GM19023 (cell line): ENCODE measurements around the gene FCMR.

Experiments
- ATAC-seq: cut with Tn5 transposase; IDR thresholded peaks from one replicate; pipeline ENCODE4 v1.9.1; 2021; ENCODE audit warnings: mild to moderate bottlenecking, moderate library complexity; ENCODE audit not compliant: unreplicated experiment

FCMR gene

DNA sequence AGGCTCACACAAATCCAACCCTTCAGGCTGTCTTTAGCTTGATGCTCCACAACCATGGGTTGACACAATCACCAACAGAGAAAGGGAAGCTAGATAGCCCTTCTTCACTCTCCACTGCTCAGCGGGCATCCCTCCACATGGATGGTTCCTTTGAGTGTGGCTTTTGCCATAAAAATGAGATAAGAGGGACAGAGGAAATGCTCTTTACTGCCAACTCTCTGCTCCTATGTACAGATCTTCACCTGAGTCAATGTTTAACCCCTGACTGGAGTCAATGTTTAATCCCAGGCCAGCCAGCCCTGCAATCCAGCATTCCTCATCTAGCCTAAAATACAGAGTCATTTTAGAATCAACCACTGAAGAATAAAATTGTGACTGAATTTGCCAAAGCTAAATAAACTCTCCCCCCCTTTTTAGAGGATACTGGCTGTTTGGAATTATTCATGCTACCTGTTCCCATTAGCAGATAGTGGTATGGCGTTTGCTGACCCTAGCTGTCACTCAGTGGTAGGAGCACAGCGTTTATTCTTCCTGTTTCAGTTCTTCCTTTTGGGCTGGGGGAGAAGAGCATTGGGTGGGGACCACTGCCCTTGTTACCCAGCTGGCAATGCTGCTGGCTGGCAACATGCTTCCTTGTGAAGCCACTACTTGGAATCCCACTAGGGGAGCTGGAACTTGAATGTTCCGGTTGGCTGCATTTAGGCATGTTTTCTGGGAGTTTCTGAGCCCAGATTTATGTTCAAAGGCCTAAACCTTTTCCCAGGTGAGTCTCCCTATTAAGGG is 29.8 kb upstream of the FCMR start:
- no peak for ATAC-seq

DNA sequence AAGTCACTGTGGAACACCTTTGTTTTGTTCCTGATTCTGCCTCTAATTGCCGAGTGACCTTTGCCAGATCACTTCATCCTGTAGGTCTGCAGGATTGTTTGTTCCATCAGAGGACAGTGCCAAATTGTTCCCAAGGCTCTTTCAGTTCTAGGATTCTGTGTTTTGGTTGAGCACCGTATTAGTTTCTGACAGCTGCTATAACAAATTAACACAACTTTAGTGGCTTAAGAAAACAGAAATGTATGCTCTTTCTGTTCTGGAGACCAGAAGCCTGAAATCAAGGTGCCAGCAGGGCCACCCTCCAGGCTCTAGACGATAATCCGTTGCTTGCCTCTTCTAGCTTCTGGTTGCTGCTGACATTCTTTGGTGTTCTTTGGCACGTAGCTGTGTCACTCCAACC is 27.9 kb upstream of the FCMR start:
- no peak for ATAC-seq

DNA sequence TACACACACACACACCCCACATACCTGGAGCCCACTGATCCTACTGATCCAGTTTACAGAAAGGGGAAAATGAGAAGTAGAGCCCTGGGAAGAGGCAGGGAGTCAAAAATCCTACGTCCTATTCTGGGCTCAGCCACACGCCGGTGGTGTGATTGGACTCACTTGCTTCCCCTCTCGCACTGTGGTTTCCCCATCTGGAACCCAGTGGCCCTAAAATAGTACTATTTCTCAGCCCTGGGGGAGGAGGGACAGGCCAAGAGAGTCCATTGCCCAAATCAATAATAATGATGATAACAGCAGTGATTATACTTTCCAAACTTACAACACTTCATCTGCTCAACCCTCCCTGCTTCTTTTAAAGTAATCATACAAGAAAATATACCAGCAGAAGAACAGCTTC is 27.5 kb upstream of the FCMR start:
- no peak for ATAC-seq

DNA sequence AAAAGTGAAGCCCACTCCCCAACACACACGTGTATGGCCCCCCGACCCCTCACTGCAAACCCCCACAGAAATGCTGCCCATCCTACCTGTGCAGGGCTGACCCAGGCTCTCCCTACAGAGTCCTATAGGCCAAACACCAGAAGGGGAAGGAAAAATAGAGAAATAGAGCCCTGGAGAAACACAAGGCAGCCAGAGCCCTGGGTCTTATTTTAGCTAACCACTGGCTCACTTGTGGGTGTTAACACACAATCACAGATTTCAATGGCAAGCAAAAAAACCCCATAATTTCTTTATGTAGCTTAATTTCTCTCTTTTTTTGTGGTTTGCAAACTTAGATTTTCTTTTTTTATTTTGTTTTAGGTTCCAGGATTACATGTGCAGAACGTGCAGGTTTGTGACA is 25.5 kb upstream of the FCMR start:
- no peak for ATAC-seq

DNA sequence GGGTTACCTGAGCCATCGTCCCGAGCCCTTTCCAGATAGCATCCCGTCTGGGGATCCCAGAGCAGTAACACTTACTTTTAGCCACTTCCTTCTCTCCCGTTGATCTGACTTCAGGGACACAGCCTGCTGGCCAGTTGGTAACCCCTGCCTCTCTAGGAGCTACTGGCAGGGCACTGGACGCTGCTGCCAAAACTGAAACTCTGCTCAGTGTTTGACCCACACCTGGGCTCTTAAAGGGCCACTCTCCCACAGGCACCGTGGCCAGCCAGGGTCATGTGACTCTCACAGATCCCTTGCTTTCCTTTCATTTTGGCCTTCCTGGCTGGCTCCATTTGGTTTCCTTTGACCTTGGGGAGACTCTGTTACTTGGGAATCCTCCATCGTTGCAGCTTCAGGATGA is 24.5 kb upstream of the FCMR start, which contains the start of gene PIGR:
TSS of gene PIGR (minus strand) at position 206 of the 400 bp plus-strand sequence. CDS start 5,935 bp downstream, outside the sequence.
- ATAC-seq, result no peak

DNA sequence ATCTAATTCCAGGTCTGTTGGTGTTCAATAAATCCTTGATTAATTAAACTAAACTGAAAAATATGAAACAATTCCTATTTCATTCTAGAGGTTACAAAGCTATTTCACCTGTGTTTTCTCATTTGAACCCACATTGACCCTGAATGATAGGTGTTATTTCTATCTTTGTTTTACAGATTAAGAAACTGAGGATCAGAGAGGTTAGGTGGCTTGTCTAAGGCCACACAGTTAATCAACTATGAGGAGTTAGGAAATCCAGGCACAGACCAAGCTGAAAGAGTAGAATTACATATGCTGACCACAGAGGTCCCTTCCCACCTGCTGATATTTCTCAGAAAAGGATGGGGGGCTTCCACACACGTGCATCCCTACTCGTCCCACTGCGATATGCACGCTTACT is 24.0 kb upstream of the FCMR start:
- ATAC-seq, result no peak

DNA sequence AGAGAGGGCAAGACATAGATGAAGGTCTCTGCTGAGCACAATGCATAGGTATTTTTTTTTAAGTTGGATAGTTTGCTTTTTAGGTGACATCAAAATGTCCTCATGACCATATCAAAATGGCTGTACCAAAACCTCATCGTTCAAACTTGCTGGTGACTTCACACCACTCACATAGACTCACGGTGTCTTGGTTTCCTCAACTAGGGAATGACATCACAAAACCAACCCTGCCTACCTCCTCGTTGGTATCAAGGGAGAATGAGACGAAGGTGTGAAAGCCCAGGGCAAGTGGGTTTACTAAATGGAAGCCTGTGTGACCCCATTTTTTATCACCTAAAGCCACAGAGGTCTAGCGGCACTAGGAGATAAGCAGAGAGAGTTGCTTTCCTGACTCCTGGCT is 23.0 kb upstream of the FCMR start:
- no peak for ATAC-seq

DNA sequence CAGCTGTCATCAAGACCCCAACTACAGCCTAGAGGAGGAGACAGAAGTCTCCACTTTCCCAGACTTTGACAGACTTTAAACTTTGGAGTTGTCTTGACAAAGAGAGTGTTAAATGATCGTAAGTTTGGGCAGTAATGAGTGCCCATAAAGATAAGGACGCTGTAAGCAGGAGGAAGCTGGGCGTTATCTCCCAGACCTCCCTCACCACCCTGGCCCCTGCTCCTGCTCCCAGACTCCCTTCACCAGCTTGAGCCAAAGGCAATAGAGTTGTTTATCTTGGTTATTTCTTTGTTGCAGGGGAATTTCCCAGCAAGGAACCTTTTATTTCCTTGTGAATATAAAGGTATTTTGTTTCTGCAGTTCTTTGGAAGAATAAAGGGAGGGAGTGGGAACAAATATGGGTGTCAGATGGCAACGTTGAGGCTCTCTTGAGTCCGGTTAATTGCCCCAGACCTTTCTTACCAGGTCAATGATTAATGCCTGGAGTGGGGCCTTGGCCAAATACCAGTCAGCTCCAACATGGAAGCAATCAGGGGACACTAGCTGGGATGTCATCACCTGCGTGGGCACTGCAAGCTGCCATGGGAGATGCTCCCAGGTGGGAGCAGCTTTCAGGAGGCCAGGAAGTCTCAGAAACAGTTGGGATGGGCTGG is 20.2 kb upstream of the FCMR start:
- no peak for ATAC-seq

DNA sequence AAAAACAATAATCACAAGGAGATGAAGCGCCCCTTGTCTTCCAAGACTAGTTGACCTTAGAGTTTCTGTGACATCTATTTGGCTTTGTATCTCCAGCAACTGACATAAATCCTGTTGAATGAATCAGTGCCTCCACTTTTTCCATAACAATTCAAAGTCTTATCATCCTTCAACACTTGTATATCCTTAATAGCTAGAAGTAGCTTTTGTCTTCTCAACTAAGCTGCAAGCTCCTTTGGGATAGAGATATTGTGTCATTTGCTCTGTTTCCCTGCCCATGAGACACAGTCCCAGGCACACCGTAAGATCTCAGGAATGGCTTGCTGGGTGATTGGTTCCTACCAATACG is 18.8 kb upstream of the FCMR start:
- ATAC-seq, result no peak

DNA sequence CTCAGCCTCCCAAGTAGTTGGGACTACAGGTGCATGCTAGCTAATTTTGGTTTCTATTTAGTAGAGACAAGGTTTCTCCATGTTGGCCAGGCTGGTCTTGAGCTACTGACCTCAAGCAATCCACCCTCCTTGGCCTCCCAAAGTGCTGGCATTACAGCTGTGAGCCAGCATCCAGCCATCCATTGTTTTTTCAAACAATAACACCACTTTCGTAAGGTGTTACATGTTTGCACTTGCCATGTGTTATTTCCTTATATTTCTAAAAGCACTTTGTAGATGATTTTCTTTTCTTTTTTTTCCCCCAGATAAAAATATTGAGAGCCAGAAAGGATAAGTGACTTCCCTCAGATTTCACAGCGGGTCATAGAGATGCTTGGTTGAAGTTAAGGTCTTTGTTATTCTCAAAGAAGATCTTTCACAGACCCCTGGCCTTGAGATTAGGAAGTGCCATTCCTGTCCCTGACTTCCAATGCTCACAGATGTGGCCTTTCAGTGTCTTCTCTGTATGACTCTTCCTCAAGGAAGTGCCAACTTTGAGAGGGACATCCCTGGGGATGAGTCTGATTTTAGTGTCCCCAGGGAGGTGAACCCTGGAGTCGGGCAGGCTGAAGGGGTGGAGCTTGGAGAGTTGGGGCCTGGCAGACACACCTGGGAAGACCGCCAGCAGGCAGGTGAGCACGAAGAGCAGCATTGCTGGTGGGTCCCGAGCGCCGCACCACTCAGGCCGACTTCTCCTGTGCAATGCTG is 18.3 kb upstream of the FCMR start:
- no peak for ATAC-seq

DNA sequence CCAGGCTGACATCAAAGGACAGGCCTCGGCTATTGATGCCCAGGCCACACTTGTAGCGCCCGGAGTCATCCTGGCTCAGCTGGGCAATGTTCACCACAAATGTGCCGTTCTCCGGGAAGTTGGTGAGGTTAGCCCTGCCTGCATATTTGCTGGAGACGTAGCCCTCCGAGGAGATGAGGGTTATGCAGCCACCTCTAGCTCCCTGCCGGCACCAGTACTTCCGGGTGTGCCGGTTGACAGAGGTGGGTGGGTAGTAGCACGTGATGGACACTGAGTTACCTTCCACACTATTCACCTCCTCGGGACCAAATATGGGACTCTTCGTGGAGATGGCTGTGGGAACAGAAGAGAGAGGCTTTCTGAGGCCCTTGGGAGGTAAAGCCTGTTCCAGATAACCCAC is 17.4 kb upstream of the FCMR start:
- ATAC-seq, result no peak

DNA sequence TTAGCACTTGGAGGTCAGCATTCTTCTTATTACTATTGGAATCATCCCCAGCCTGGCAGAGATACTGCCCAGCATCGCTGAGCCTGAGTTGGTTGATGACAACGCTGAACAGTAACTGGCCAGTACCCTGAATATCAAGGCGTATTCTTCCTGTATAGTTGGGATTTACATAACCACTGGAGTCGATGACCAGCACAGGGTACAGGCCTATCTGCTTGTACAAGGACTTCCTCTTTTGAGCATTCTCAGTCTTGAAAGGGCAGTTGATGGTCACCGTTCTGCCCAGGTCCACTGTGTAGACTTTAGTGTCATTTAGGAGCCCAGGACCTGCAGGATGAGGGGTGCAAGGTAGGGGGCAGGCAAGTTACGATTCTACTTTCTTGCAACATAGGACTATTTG is 15.7 kb upstream of the FCMR start:
- ATAC-seq, result no peak

DNA sequence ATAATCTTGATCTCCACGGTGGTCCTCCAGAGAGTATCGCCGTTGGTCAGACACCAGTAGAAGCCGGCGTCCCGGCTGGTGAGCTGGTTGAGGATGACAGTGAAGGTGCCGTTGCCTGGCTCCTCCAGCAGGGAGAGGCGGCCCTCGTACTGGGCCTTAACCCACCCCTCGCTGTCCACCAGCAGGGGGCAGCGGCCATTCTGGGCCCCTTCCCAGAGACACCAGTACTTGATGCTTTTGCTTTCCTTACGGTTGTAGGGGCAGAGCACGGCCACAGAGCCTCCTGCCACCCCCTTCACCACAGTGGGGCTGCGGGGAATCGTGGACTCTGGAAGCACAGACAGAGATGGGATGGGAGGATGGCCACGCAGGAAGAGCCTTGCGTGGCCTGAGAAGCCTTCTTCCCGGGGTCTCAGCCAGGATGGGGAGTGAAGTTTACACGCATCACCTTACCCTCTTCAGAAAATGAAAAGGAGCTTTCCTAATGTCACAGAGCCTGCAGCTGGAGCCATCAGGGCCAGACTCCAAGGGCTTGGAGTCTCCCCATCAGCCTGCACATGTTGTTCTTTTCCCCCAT is 13.8 kb upstream of the FCMR start:
- ATAC-seq, result no peak

DNA sequence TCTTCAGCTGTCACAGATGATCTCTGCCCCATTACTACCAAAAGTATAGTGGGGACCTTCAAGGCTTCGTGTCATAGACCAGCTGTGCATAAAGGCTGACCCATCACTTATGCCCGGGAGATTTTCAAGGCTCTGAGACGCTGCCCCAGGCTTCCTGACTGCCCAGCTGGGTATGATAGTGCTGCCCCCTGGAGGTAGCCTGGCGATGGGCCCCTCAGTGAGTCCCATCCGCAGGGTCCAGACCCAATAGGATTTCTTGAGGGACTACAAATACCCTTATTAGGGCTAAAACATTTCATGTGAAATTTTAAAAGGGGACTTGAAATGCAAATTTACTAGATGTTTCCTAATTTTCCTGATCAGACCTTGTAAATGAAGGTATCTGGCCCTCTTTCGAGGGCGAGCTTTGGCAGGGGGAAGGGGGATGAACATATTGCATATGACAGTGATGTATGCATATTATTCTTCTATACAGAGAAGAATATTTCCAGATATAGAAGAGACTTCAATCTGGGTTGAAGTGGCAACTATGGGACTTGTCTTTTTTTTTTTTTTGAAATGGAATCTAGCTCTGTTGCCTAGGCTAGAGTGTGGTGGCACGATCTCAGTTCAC is 11.7 kb upstream of the FCMR start:
- no peak for ATAC-seq

DNA sequence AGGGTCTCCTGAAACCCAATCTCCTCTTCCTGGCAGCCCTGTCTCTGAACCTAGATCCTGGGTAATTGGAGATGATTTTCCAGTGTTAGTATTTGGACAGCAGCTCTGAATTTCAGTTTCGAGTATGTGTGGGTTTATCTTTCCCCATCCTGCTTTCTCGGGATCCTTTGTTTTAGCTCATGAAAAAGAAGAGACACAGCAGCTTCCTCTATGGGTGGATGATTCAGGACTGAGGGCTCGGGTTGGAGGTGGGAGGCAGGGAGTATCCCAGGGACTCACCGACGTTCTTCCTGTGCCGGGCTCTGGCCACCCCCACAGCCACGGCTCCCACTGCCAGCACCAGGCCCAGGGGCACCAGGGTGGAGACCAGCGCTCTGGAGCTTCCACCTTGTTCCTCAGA is 10.4 kb upstream of the FCMR start:
- no peak for ATAC-seq

DNA sequence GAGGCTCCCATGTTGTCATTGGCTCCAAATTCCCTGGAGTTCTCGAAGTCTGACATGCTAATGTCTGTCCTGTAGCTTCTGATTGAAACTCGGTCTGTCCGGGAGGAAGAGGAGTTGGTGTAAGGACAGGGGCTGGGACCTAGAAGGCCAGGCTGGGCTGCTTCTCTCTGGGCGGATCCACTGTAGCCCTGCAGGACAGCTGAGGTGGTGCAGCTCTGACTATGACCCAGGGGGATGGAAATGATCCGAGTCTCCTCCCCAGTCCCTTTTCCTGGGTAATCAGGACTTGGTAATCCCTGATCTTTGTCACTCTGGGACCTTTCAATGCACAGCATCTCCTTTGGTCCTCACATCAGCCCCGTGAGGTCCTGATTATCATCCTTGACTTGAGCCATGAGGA is 10.0 kb upstream of the FCMR start:
- ATAC-seq, result no peak

DNA sequence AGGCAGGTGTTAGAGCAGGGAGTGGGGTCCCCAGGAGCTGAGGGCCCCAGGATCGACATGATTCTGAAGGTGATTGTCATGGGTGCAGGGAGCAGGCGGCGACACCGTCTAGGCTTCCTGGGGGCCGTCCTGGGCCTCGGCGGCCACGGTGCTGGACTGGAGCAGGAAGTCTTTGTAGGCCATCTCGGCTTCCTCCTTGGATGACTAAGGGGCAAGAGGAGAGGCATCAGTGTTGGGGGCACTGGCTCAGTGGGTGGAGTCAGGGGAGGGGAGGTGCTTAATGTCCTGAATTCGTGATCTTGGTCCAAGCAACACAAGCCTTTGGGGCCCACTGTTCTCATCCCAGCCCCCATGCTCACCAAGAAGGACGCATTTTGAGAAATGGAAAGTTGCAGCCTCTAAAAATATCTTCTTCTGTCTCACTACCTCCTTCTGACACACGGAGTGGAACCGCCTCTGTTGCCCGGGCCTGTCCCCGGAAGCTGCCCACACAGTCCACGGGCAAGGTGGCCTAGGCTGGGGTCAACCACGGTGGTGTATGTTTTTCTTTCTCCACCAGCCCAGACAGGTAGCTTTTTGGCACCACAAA is 8.6 kb upstream of the FCMR start:
- ATAC-seq, result peak; percentile 75

DNA sequence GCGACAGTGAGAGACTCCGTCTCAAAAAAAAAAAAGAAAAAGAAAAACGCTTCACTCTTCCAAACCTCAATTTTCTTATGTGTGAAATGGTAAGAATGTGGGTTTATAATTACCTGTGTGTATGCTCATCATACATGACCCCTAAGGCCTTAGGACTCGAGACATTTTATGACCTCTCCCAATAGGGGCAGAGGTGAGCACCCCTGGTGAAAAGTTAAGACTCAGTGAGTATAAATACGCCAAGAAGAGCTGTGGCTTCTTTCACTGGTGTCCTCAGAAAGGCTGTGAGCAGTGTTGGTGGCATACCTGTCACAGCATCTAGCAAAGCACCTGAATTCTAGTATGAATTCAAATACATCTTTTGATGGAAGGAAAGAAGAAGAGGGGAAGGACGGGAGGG is 7.8 kb upstream of the FCMR start:
- no peak for ATAC-seq

DNA sequence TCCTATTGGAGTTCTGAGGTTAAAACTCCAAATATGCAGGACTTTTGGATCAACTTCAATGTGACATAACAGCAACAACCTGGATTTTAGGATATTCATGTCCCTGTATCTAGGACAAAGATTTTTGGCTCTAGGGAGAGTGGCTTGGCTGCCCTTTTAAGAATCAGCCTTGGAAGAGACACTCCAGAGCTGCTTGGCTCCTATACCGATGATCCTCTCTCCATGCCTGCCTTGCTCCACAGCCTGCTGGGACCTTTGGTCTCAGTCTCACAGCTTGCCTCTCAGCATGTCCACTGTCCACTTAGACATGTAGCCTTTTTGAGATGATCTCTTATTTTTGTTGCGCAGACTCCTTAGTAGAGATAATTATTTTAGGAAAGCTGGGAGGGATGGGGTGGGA is 4.5 kb upstream of the FCMR start:
- ATAC-seq, result no peak

DNA sequence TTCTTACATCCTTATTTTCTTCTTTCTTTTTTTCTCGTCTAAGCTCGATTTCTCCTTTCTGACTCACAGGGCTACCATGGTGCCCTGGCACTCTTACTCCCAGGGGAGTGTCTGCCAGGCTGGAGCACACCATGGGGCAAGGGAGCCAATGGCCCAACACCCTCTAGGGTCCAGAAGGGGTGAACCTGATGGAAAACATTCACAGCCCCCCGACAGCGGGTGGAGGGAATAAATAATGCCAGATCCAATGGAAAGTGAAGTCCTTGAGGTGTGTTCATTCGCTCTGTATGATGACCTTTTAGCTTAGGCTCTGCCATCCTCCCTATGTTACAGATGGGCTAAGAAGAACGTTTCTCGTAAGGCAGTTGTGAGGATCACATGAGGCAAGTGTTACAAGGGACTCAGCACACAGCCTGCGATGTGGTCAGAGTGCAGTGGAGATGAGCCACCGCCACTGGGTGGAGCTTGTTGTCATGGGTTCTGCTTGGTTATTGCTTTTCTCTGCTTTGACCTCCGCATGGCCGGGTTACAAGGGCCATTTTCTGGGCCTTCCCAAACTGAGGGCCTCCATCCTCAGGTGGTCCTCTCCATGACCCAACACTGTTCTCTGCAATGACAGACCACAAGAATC is 3.5 kb upstream of the FCMR start:
- ATAC-seq, result peak; percentile 52
